PC-3 (cell line): ENCODE measurements around the gene NDUFA8. TPM values are rescaled to one million over a fixed set of nuclear protein-coding genes. Genes with fewer than 3 reads are reported as not detected.

Experiments
- ATAC-seq: fragments of 200-7000 bp; cut with Tn5 transposase; 2 replicates; pipeline ENCODE4 v1.9.1; 2020; ENCODE audit warnings: mild to moderate bottlenecking, moderate library complexity
- BruUV-seq: library from RNA; stranded (reverse); fragments of 400-500 nt; replicated peaks from 2 replicates; lab custom pipeline; 2021; lab: Mats Ljungman, UMichigan
- CTCF ChIA-PET: fragments of 300-600 bp; sonication (Branson Sonifier 250); formaldehyde crosslinking; loops from one replicate; lab custom pipeline; 2022; ENCODE audit warnings: antibody characterized with exemption; lab: Charles Lee
- POLR2A ChIA-PET: fragments of 300-600 bp; sonication (Branson Sonifier 250); formaldehyde crosslinking; loops from one replicate; lab custom pipeline; 2022; ENCODE audit warnings: antibody characterized with exemption; ENCODE audit not compliant: unreplicated experiment; lab: Charles Lee
- DNase-seq: peaks from one replicate; pipeline ENCODE4 v3.0.0-alpha.2; 2015
- H2AFZ ChIP-seq: fragments of 300-600 bp; sonication (generic); 2 replicates; pipeline ENCODE4 v1.6.0; 2016; ENCODE audit warnings: antibody characterized with exemption, low read length
- H3F3A ChIP-seq: fragments of 300-600 bp; sonication (generic); one replicate; pipeline ENCODE4 v1.6.0; 2017; ENCODE audit warnings: antibody characterized with exemption, low read length, control low read depth, mild to moderate bottlenecking; ENCODE audit not compliant: unreplicated experiment
- H3K27ac ChIP-seq: fragments of 300-600 bp; sonication (generic); 2 replicates; pipeline ENCODE4 v1.5.1; 2016; ENCODE audit warnings: mild to moderate bottlenecking, low read length
- H3K27me3 ChIP-seq: fragments of 300-600 bp; sonication (generic); 2 replicates; pipeline ENCODE4 v1.6.1; 2016; ENCODE audit warnings: low read length, mixed read lengths
- H3K36me3 ChIP-seq: fragments of 300-600 bp; sonication (generic); 2 replicates; pipeline ENCODE4 v1.6.1; 2016; ENCODE audit warnings: low read depth, mixed run types, low read length, mixed read lengths
- H3K4me1 ChIP-seq: fragments of 300-600 bp; sonication (generic); 2 replicates; pipeline ENCODE4 v1.5.1; 2016; ENCODE audit warnings: low read length; ENCODE audit not compliant: insufficient read depth
- H3K4me2 ChIP-seq: fragments of 300-600 bp; sonication (generic); 2 replicates; pipeline ENCODE4 v1.6.0; 2016; ENCODE audit warnings: low read length
- H3K4me3 ChIP-seq: fragments of 300-600 bp; sonication (generic); 2 replicates; pipeline ENCODE4 v1.5.1; 2016; ENCODE audit warnings: mild to moderate bottlenecking, low read length, mixed read lengths
- H3K79me2 ChIP-seq: fragments of 300-600 bp; sonication (generic); 2 replicates; pipeline ENCODE4 v1.6.1; 2017; ENCODE audit warnings: low read length, mixed read lengths
- H3K9ac ChIP-seq: fragments of 300-600 bp; sonication (generic); 2 replicates; pipeline ENCODE4 v1.6.0; 2016; ENCODE audit warnings: mild to moderate bottlenecking, low read length
- H3K9me2 ChIP-seq: fragments of 300-600 bp; sonication (generic); replicated peaks from 2 replicates; pipeline ENCODE4 v1.6.1; 2016; ENCODE audit warnings: mixed run types, low read length, mixed read lengths
- H3K9me3 ChIP-seq: fragments of 300-600 bp; sonication (generic); 2 replicates; pipeline ENCODE4 v1.6.1; 2016; ENCODE audit warnings: low read length, mixed read lengths
- H4K20me1 ChIP-seq: fragments of 300-600 bp; sonication (generic); 2 replicates; pipeline ENCODE4 v1.6.1; 2016; ENCODE audit warnings: low read length, mixed read lengths
- CTCF ChIP-seq: fragments of 300-600 bp; sonication (generic); conservative IDR thresholded peaks from 2 replicates; pipeline ENCODE4 v1.5.1; 2017; ENCODE audit warnings: antibody characterized with exemption, low read depth, mild to moderate bottlenecking, low read length
- EZH2 ChIP-seq: fragments of 300-600 bp; sonication (generic); IDR thresholded peaks from one replicate; pipeline ENCODE4 v1.6.1; 2017; ENCODE audit warnings: antibody characterized with exemption, mild to moderate bottlenecking, low read length; ENCODE audit not compliant: unreplicated experiment
- EZH2phosphoT487 ChIP-seq: fragments of 300-600 bp; sonication (generic); IDR thresholded peaks from 2 replicates; pipeline ENCODE4 v1.6.1; 2018; ENCODE audit warnings: mild to moderate bottlenecking, antibody characterized with exemption, low read length, borderline replicate concordance
- intact Hi-C: fragments of 100-400 bp; cut with micrococcal nuclease; formaldehyde crosslinking; loops from 2 replicates; pipeline ENCODE4 v1.9.0; 2023
- total RNA-seq: library from RNA; depleted of rRNA; stranded (reverse); fragments of >200 nt; gene quantifications from 2 replicates; pipeline ENCODE4 v1.2.3, GENCODE V29; 2014

Gene NDUFA8
- total RNA-seq, 1 experiment from 2014 or later = 67.5 TPM

- no peaks in the 10 kb centered on the region for H3F3A ChIP-seq
- TF ChIP-seq EZH2 (no peak), EZH2phosphoT487 (no peak), CTCF (no peak)
- H3K9ac ChIP-seq = no peak overlapping the region
- no peak for ATAC-seq
- ChIA-PET POLR2A (no interaction called here), CTCF (no interaction called here)
- H3K9me2 ChIP-seq = no peaks in the 10 kb centered on the region
- H4K20me1 ChIP-seq = 0 out of 2 replicates have a peak, but pooled peaks cover 5% of the 10 kb centered on the region
- BruUV-seq = no TSS peak
- peaks cover 7% of the 10 kb centered on the region for H3K36me3 ChIP-seq
- intact Hi-C loops = no loop called here
- H3K4me1 ChIP-seq = 0 out of 2 replicates have a peak, but pooled peaks cover 3% of the 10 kb centered on the region
- no peak overlapping the region for H2AFZ ChIP-seq
- no peak for DNase-seq
- no peak overlapping the region for H3K4me2 ChIP-seq
- H3K79me2 ChIP-seq = peaks cover 63% of the 10 kb centered on the region
- no peak overlapping the region for H3K4me3 ChIP-seq
- H3K27me3 ChIP-seq = no peaks in the 10 kb centered on the region
- no peak overlapping the region for H3K27ac ChIP-seq
- no peaks in the 10 kb centered on the region for H3K9me3 ChIP-seq
Measured at GRCh38 chr9:122155796-122156195, 3.8 kb downstream of the NDUFA8 start.

DNA sequence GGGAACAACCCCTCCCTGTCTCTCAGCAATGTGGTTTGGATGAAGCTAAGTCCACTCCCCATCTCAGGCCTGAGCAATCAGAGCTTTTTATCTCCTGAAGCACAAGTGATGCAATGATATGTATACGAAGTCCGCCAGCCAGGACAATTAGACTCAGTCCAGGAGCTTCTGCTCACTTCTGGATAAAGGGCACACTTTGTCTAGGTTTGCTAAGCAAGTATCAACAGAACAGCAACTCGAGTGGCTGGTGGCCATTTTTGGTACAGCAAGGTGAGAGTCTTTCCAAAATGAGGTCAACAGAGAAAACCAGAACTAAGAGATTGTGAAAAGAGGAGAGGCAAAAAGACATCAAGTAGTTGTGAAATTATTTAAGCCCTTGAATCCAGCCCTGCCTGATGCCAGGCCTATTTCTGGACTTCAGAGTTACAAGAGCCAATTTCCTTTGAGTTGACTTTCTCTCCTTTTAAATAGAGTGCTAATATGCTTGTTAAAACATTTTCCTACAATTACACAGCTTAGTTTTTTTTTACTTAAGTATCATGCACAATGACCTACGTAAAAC lies 8.2 kb downstream of the NDUFA8 start:
- CTCF ChIA-PET = no interaction called here
- no peak overlapping the region for H3K27ac ChIP-seq
- BruUV-seq = no TSS peak
- no peaks in the 10 kb centered on the region for H3K9me2 ChIP-seq
- H4K20me1 ChIP-seq = no peaks in the 10 kb centered on the region
- no peaks in the 10 kb centered on the region for H3F3A ChIP-seq
- H3K4me1 ChIP-seq = no peaks in the 10 kb centered on the region
- H3K27me3 ChIP-seq = no peaks in the 10 kb centered on the region
- no peak overlapping the region for H2AFZ ChIP-seq
- POLR2A ChIA-PET = no interaction called here
- TF ChIP-seq EZH2phosphoT487 = no peak
- TF ChIP-seq EZH2 = no peak
- TF ChIP-seq CTCF = no peak
- H3K4me3 ChIP-seq = no peak overlapping the region
- no peak for DNase-seq
- no peak overlapping the region for H3K4me2 ChIP-seq
- no peak for ATAC-seq
- H3K9ac ChIP-seq = no peak overlapping the region
- peaks cover 34% of the 10 kb centered on the region for H3K79me2 ChIP-seq
- intact Hi-C loops = no loop called here
- H3K36me3 ChIP-seq = peaks cover 7% of the 10 kb centered on the region
- no peaks in the 10 kb centered on the region for H3K9me3 ChIP-seq

GRCh38 chr9:122145592-122145863 lies 14.1 kb downstream of the NDUFA8 start:
- CTCF ChIA-PET = no interaction called here

More at GRCh38 chr9:122145592-122145863, 14.1 kb downstream of the NDUFA8 start:
- POLR2A ChIA-PET = interaction anchor here (0.7 kb wide), 1 partner anchor 1115 kb away, joined by 3 read pairs; no protein-coding TSS in a partner anchor
- H3K4me3 ChIP-seq = no peak overlapping the region
- ATAC-seq (no peak), DNase-seq (no peak)
- H2AFZ ChIP-seq = no peak overlapping the region
- H3K36me3 ChIP-seq = peaks cover 26% of the 10 kb centered on the region
- H3K27me3 ChIP-seq = no peaks in the 10 kb centered on the region
- no peaks in the 10 kb centered on the region for H3K9me3 ChIP-seq
- no peaks in the 10 kb centered on the region for H3K9me2 ChIP-seq
- no peak overlapping the region for H3K27ac ChIP-seq
- BruUV-seq = no TSS peak
- peaks cover 10% of the 10 kb centered on the region for H3K4me1 ChIP-seq
- H3K9ac ChIP-seq = no peak overlapping the region
- TF ChIP-seq EZH2 (no peak), EZH2phosphoT487 (no peak), CTCF (no peak)
- peaks cover 4% of the 10 kb centered on the region for H3F3A ChIP-seq
- 0 out of 2 replicates have a peak, but pooled peaks cover 3% of the 10 kb centered on the region for H3K79me2 ChIP-seq
- no peaks in the 10 kb centered on the region for H4K20me1 ChIP-seq
- no peak overlapping the region for H3K4me2 ChIP-seq
- intact Hi-C loops = no loop called here
